H1 (cell line): Measurements from ENCODE around the gene KLF16. TPM values are rescaled to one million over a fixed set of nuclear protein-coding genes. Genes with fewer than 3 reads are reported as not detected.

Source experiments
- CTCF ChIA-PET: fragments of 300-600 bp; sonication (Branson Sonifier 250); formaldehyde crosslinking; loops from one replicate; lab custom pipeline; 2021; ENCODE audit not compliant: partially characterized antibody; lab: Charles Lee
- POLR2A ChIA-PET: fragments of 300-600 bp; sonication (Branson Sonifier 250); formaldehyde crosslinking; loops from one replicate; lab custom pipeline; 2021; ENCODE audit warnings: inconsistent platforms; ENCODE audit not compliant: partially characterized antibody; lab: Charles Lee
- DNase-seq, 2 experiments: peaks; one replicate each; pipeline versions ENCODE4 v3.0.0 to v3.0.0-alpha.2; 2010 to 2022; ENCODE audit warnings: low spot score in 2 of 2, low read depth in 1 of 2, mixed read lengths in 1 of 2
- FAIRE-seq: peaks from 2 replicates; lab custom pipeline; 2011; peaks lifted over from hg19 to GRCh38; lab: Jason Lieb, UNC
- H2AFZ ChIP-seq: 2 replicates; pipeline ENCODE4 v1.8.1; 2012; ENCODE audit warnings: low read length, inconsistent platforms
- H2AK5ac ChIP-seq: 2 replicates; pipeline ENCODE4 v1.6.1; 2013; ENCODE audit warnings: low read depth, low read length
- H2BK120ac ChIP-seq: replicated peaks from 2 replicates; pipeline ENCODE3; 2013; ENCODE audit warnings: low read depth, low read length, inconsistent platforms
- H2BK12ac ChIP-seq: 2 replicates; pipeline ENCODE4 v1.6.1; 2013; ENCODE audit warnings: low read depth, low read length
- H2BK15ac ChIP-seq: 2 replicates; pipeline ENCODE4 v1.6.1; 2013; ENCODE audit warnings: low read length
- H2BK20ac ChIP-seq: 2 replicates; pipeline ENCODE4 v1.6.1; 2013; ENCODE audit warnings: low read length
- H2BK5ac ChIP-seq: 2 replicates; pipeline ENCODE4 v1.6.1; 2013; ENCODE audit warnings: low read depth, low read length
- H3K14ac ChIP-seq: 2 replicates; pipeline ENCODE4 v1.6.1; 2013; ENCODE audit warnings: inconsistent platforms; ENCODE audit not compliant: insufficient read length
- H3K18ac ChIP-seq: 2 replicates; pipeline ENCODE4 v1.6.1; 2013; ENCODE audit warnings: low read length; ENCODE audit errors: extremely low read depth
- H3K23ac ChIP-seq: 2 replicates; pipeline ENCODE4 v1.6.1; 2013; ENCODE audit warnings: inconsistent platforms; ENCODE audit not compliant: insufficient read length
- H3K23me2 ChIP-seq: 2 replicates; pipeline ENCODE4 v1.6.1; 2013; ENCODE audit warnings: low read depth, low read length
- H3K27ac ChIP-seq: 2 replicates; pipeline ENCODE4 v1.6.1; 2011; ENCODE audit warnings: low read depth, low read length, inconsistent platforms
- H3K27me3 ChIP-seq, 4 experiments: replicated peaks in 1 of 4; 1 replicate in 1 of 4; 2 replicates in 3 of 4; pipeline versions ENCODE4 v1.6.1 to v1.8.1; 2011 to 2013; ENCODE audit warnings: low read length in 3 of 4, mild to moderate bottlenecking in 3 of 4, inconsistent platforms in 2 of 4, mixed read lengths in 2 of 4, moderate library complexity in 1 of 4; ENCODE audit not compliant: control insufficient read depth in 3 of 4, insufficient read depth in 3 of 4; ENCODE audit errors: extremely low read depth in 1 of 4
- H3K36me3 ChIP-seq, 4 experiments: 2 replicates each; pipeline versions ENCODE4 v1.6.1 to v1.8.1; 2011 to 2013; ENCODE audit warnings: mild to moderate bottlenecking in 4 of 4, low read length in 3 of 4, moderate library complexity in 2 of 4, control low read depth in 1 of 4, inconsistent platforms in 1 of 4; ENCODE audit not compliant: insufficient read depth in 4 of 4, control insufficient read depth in 2 of 4
- H3K4ac ChIP-seq: replicated peaks from 2 replicates; pipeline ENCODE3; 2013; ENCODE audit warnings: low read length, low read depth, mixed read lengths, inconsistent platforms; ENCODE audit not compliant: insufficient read length
- H3K4me1 ChIP-seq, 4 experiments: replicated peaks in 1 of 4; 1 replicate in 1 of 4; 2 replicates in 3 of 4; pipeline versions ENCODE4 v1.6.1 to v1.8.1; 2011 to 2013; ENCODE audit warnings: low read length in 3 of 4, inconsistent platforms in 2 of 4, mixed read lengths in 1 of 4; ENCODE audit not compliant: insufficient read depth in 4 of 4, control insufficient read depth in 3 of 4
- H3K4me2 ChIP-seq, 2 experiments: 2 replicates each; pipeline versions ENCODE4 v1.6.1 to v1.8.1; 2011 to 2013; ENCODE audit warnings: low read depth in 2 of 2, low read length in 2 of 2, control low read depth in 1 of 2, inconsistent platforms in 1 of 2, mild to moderate bottlenecking in 1 of 2; ENCODE audit not compliant: insufficient read depth in 1 of 2
- H3K4me3 ChIP-seq, 4 experiments: fragments of 200-600, 300-600 bp in 1 of 4; sonication (generic), shearing (Covaris generic), sonication (Bioruptor Twin) in 1 of 4; 2 replicates each; pipeline versions ENCODE4 v1.5.1 to v1.8.1; 2011 to 2016; ENCODE audit warnings: low read length in 4 of 4, low read depth in 3 of 4, control low read depth in 2 of 4, inconsistent platforms in 2 of 4, mild to moderate bottlenecking in 2 of 4, mixed read lengths in 1 of 4, moderate library complexity in 1 of 4; ENCODE audit not compliant: insufficient read depth in 2 of 4; ENCODE audit errors: extremely low read depth in 1 of 4
- H3K56ac ChIP-seq: replicated peaks from 2 replicates; pipeline ENCODE3; 2013; ENCODE audit warnings: low read depth, mild to moderate bottlenecking, mixed read lengths, low read length, inconsistent platforms; ENCODE audit not compliant: insufficient read length
- H3K79me1 ChIP-seq: 2 replicates; pipeline ENCODE4 v1.6.1; 2013; ENCODE audit warnings: low read depth, low read length, control low read depth
- H3K79me2 ChIP-seq, 2 experiments: 2 replicates each; pipeline versions ENCODE4 v1.6.1 to v1.8.1; 2012 to 2013; ENCODE audit warnings: low read length in 2 of 2, mild to moderate bottlenecking in 2 of 2, inconsistent platforms in 1 of 2; ENCODE audit not compliant: insufficient read depth in 2 of 2, control insufficient read depth in 1 of 2
- H3K9ac ChIP-seq, 4 experiments: replicated peaks in 1 of 4; 1 replicate in 1 of 4; 2 replicates in 3 of 4; pipeline versions ENCODE4 v1.6.1 to v1.8.1; 2011 to 2013; ENCODE audit warnings: low read depth in 3 of 4, low read length in 3 of 4, control low read depth in 2 of 4, mild to moderate bottlenecking in 2 of 4, moderate library complexity in 2 of 4, inconsistent platforms in 1 of 4; ENCODE audit errors: extremely low read depth in 1 of 4
- H3K9me3 ChIP-seq, 2 experiments: 2 replicates each; pipeline versions ENCODE4 v1.6.1 to v1.8.1; 2012 to 2013; ENCODE audit warnings: mild to moderate bottlenecking in 2 of 2, moderate library complexity in 2 of 2, control low read depth in 1 of 2, inconsistent platforms in 1 of 2, low read depth in 1 of 2, low read length in 1 of 2, mixed read lengths in 1 of 2; ENCODE audit not compliant: insufficient read depth in 2 of 2
- H4K20me1 ChIP-seq, 2 experiments: replicated peaks in 1 of 2; 2 replicates each; pipeline versions ENCODE3 to v1.8.1; 2011 to 2013; ENCODE audit warnings: inconsistent platforms in 2 of 2, low read length in 2 of 2, mild to moderate bottlenecking in 1 of 2; ENCODE audit not compliant: insufficient read depth in 2 of 2, control insufficient read depth in 1 of 2
- H4K5ac ChIP-seq: 2 replicates; pipeline ENCODE4 v1.6.1; 2013; ENCODE audit warnings: low read length, low read depth, mixed read lengths, inconsistent platforms; ENCODE audit not compliant: insufficient read length
- H4K8ac ChIP-seq: 2 replicates; pipeline ENCODE4 v1.8.0; 2013; ENCODE audit warnings: mild to moderate bottlenecking, moderate library complexity, low read length, inconsistent platforms; ENCODE audit not compliant: insufficient read depth; ENCODE audit errors: extremely low read depth
- H4K91ac ChIP-seq: replicated peaks from 2 replicates; pipeline ENCODE3; 2013; ENCODE audit warnings: low read length, mixed read lengths, inconsistent platforms; ENCODE audit not compliant: insufficient read length
- PHF8 ChIP-seq: fragments of 200-600 bp; sonication (generic); conservative IDR thresholded peaks from 2 replicates; pipeline ENCODE4 v1.7.1; 2012; ENCODE audit warnings: low read depth, mild to moderate bottlenecking, inconsistent platforms, low read length, moderate library complexity
- POLR2A ChIP-seq, 2 experiments: IDR thresholded peaks; 1 replicate in 1 of 2; 2 replicates in 1 of 2; pipeline ENCODE4 v1.6.1; 2011; ENCODE audit warnings: low read depth in 2 of 2, low read length in 2 of 2, mild to moderate bottlenecking in 2 of 2; ENCODE audit errors: control extremely low read depth in 1 of 2
- POLR2AphosphoS5 ChIP-seq: IDR thresholded peaks from 2 replicates; pipeline ENCODE4 v1.6.1; 2011; ENCODE audit warnings: low read depth, low read length
- SIRT6 ChIP-seq: IDR thresholded peaks from one replicate; pipeline ENCODE4 v1.7.1; 2012; ENCODE audit warnings: low read length, inconsistent platforms
- SIX5 ChIP-seq: IDR thresholded peaks from 2 replicates; pipeline ENCODE4 v1.6.1; 2011; ENCODE audit warnings: mild to moderate bottlenecking, low read depth, low read length
- SP1 ChIP-seq: IDR thresholded peaks from 2 replicates; pipeline ENCODE4 v1.6.1; 2011; ENCODE audit warnings: low read depth, low read length
- TAF1 ChIP-seq: IDR thresholded peaks from 2 replicates; pipeline ENCODE4 v1.6.1; 2011; ENCODE audit warnings: mild to moderate bottlenecking, low read depth, low read length
- WGBS, 2 experiments: shearing (Covaris generic) in 1 of 2; methylation state at CpG; one replicate each; pipeline versions ENCODE4 v1.1.6 to v1.1.7; 2013 to 2015; ENCODE audit warnings: low lambda C conversion rate in 2 of 2, mixed read lengths in 2 of 2, inconsistent platforms in 1 of 2, low coverage in 1 of 2, missing lambda C conversion rate in 1 of 2; ENCODE audit not compliant: insufficient replicate concordance in 2 of 2, insufficient coverage in 1 of 2, insufficient read length in 1 of 2; ENCODE audit errors: extremely low coverage in 1 of 2, missing lambda C conversion rate in 1 of 2; 5-methylcytosine and 5-hydroxymethylcytosine counted together
- long read RNA-seq, 2 experiments: library from RNA in 1 of 2; library from capped mRNA in 1 of 2; stranded (forward); transcript quantifications; one replicate each; pipeline ENCODE4 v2.0.0, GENCODE V29; 2021; ENCODE audit warnings: inconsistent platforms in 1 of 2
- polyA minus RNA-seq, 3 experiments: library from RNA; depleted of rRNA, polyadenylated mRNA; stranded (reverse); fragments of >200 nt; gene quantifications; 1 replicate in 2 of 3; 2 replicates in 1 of 3; pipeline ENCODE4 v1.2.3, GENCODE V29; 2011
- polyA plus RNA-seq, 7 experiments: library from polyadenylated mRNA; depleted of rRNA in 3 of 7; stranded (reverse) in 5 of 7; unstranded in 2 of 7; fragments of >200 nt in 5 of 7; fragments of 200-250 nt in 2 of 7; gene quantifications; 1 replicate in 5 of 7; 2 replicates in 1 of 7; 4 replicates in 1 of 7; pipeline versions ENCODE4 v1.2.1 to v1.2.3, GENCODE V29; 2011 to 2013; ENCODE audit warnings: missing spikeins in 2 of 7, mixed read lengths in 2 of 7
- total RNA-seq: library from RNA; stranded (reverse); fragmentation: NEBNext Ultra II Directional; extraction: Animal tissue kit (Norgen Biotek cat#: 25700); gene quantifications from 2 replicates; pipeline ENCODE4 v1.2.1, GENCODE V29; 2021

KLF16 gene
- 45.9 and 53.2 TPM in 2 replicates for total RNA-seq
- polyA plus RNA-seq (2011; rRNA removed), result 14.3 and 44.7 TPM in 2 replicates
- polyA plus RNA-seq (2011; cell fraction: cytosol; rRNA removed), result 15.0 TPM
- polyA plus RNA-seq (2011; cell fraction: nucleus; rRNA removed), result 29.0 TPM
- 15.6 to 26.7 TPM (median 23.8 TPM) in 4 replicates for polyA plus RNA-seq (2012, experiment 1 of 2)
- 21.5 TPM for polyA plus RNA-seq (2012, experiment 2 of 2)
- 27.2 TPM for polyA plus RNA-seq (2013, experiment 1 of 2)
- polyA plus RNA-seq (2013, experiment 2 of 2), result 28.5 TPM
- polyA minus RNA-seq (2011; rRNA and poly(A)+ RNA removed), result 1.1 and 2.2 TPM in 2 replicates
- 32.1 TPM for polyA minus RNA-seq (2011; cell fraction: cytosol; rRNA and poly(A)+ RNA removed)
- polyA minus RNA-seq (2011; cell fraction: nucleus; rRNA and poly(A)+ RNA removed), result 10.4 TPM
- long read RNA-seq, experiment 1, transcript KLF16-201 (2 exons, 2,890 nt), result major isoform, 13 of 44 reads
- long read RNA-seq, experiment 1, partial matches to known transcripts, result 0 of 44 reads
- long read RNA-seq, experiment 1, other reads (novel, unspliced or antisense), result 30 of 44 reads
- long read RNA-seq, experiment 2, partial matches to known transcripts, result 0 of 13 reads
- long read RNA-seq, experiment 2, other reads (novel, unspliced or antisense), result 13 of 13 reads

- peak within 1 kb of the TSS; percentile 81 for H2BK5ac ChIP-seq
- peaks cover 0 to 15% (median 6%) of the 10 kb centered on the region in 4 experiments; a peak in 5 of 7 replicates for H3K27me3 ChIP-seq
- H3K14ac ChIP-seq, result no peak within 1 kb of the TSS
- peak within 1 kb of the TSS; percentile 88; the same call in 1 of the 2 replicates for H2BK15ac ChIP-seq
- peak within 1 kb of the TSS; percentile 89 to 90 for H3K4me2 ChIP-seq
- peak within 1 kb of the TSS; percentile 66 to 96 (median 78) for H3K4me3 ChIP-seq
- H3K23me2 ChIP-seq, result peaks cover 5% of the 10 kb centered on the region; the same call in 1 of the 2 replicates
- H4K20me1 ChIP-seq, result peaks cover 25 to 41% of the 10 kb centered on the region in 2 experiments
- H2AFZ ChIP-seq, result no peak within 1 kb of the TSS
- H3K79me1 ChIP-seq, result peaks cover 10% of the 10 kb centered on the region
- peaks cover 18 to 43% of the 10 kb centered on the region in 2 experiments; a peak in 3 of 4 replicates for H3K79me2 ChIP-seq
- H2BK12ac ChIP-seq, result no peak within 1 kb of the TSS
- H3K4me1 ChIP-seq, result peaks cover 0 to 41% (median 28%) of the 10 kb centered on the region in 4 experiments; a peak in 6 of 7 replicates
- peak within 1 kb of the TSS; percentile 10 to 91 (median 76) for H3K9ac ChIP-seq
- FAIRE-seq (no peak), DNase-seq (no peak)
- no peaks in the 10 kb centered on the region for H3K36me3 ChIP-seq
- peak within 1 kb of the TSS; percentile 77 for H3K56ac ChIP-seq
- no peak within 1 kb of the TSS for H2BK20ac ChIP-seq
- H3K27ac ChIP-seq, result peak within 1 kb of the TSS; percentile 75
- TF ChIP-seq SIX5 (no peak), POLR2A (IDR thresholded peaks at IDR 0.05; ENCODE audit: control extremely low read depth in 1 of 2, low read depth in 2 of 2, low read length in 2 of 2) (peak in 1 of 2 experiments; percentile 55; a peak in 1 of 3 replicates), POLR2AphosphoS5 (0 out of 2 replicates have a peak, but pooled peaks have one; percentile 34), SIRT6 (no peak), TAF1 (peak; percentile 59; the same call in 1 of the 2 replicates), PHF8 (peak; percentile 59; the same call in 1 of the 2 replicates), SP1 (no peak)
- H3K9me3 ChIP-seq, result no peaks in the 10 kb centered on the region
- CTCF ChIA-PET, result no interaction called here
- POLR2A ChIA-PET, result no interaction called here
- H4K8ac ChIP-seq, result peak within 1 kb of the TSS; percentile 89; the same call in 1 of the 2 replicates
- H4K5ac ChIP-seq, result peak within 1 kb of the TSS; percentile 83
- H4K91ac ChIP-seq, result peak within 1 kb of the TSS; percentile 42
- no peak within 1 kb of the TSS for H3K23ac ChIP-seq
- H2BK120ac ChIP-seq, result no peak within 1 kb of the TSS
- 3% methylated on average over 20 of the region's 63 CpGs; no CpG with 5 or more reads in 1 of the 2 experiments for WGBS, 2 experiments
- H3K4ac ChIP-seq, result peak within 1 kb of the TSS; percentile 53
- H2AK5ac ChIP-seq, result no peak within 1 kb of the TSS
- H3K18ac ChIP-seq, result peak within 1 kb of the TSS; percentile 71
These were observed at the start of gene KLF16 for GRCh38 chr19:1863328-1863637. Gene KLF16 (minus strand): TSS chr19:1863579. CDS start chr19:1863497, 82 bp downstream.
